GM19193 (cell line): Measurements from ENCODE around the gene STK39.

ENCODE experiments used
- POLR2A ChIP-seq: IDR thresholded peaks from 4 replicates; pipeline ENCODE4 v1.6.1; 2011; ENCODE audit not compliant: insufficient read depth, insufficient read length; ENCODE audit errors: extremely low read depth

The STK39 gene

GRCh38 chr2:168127371-168127770 lies 120.0 kb downstream of the STK39 start:
- TF ChIP-seq POLR2A: no peak

- TF ChIP-seq POLR2A: no peak
These were observed 126.7 kb downstream of the STK39 start for GRCh38 chr2:168120730-168121129.

- no peak for TF ChIP-seq POLR2A
These were observed 127.1 kb downstream of the STK39 start for GRCh38 chr2:168120310-168120709.

GRCh38 chr2:168119515-168120141 lies 127.8 kb downstream of the STK39 start:
- TF ChIP-seq POLR2A: no peak

GRCh38 chr2:168118733-168119514 lies 128.5 kb downstream of the STK39 start:
- no peak for TF ChIP-seq POLR2A

GRCh38 chr2:168116448-168116847 lies 130.9 kb downstream of the STK39 start:
- no peak for TF ChIP-seq POLR2A

- no peak for TF ChIP-seq POLR2A
These were observed 132.8 kb downstream of the STK39 start for GRCh38 chr2:168114619-168115018.

GRCh38 chr2:168114040-168114439 lies 133.4 kb downstream of the STK39 start:
- TF ChIP-seq POLR2A: no peak

GRCh38 chr2:168107322-168107721 lies 140.1 kb downstream of the STK39 start:
- TF ChIP-seq POLR2A: no peak

GRCh38 chr2:168105127-168105683 lies 142.2 kb downstream of the STK39 start:
- no peak for TF ChIP-seq POLR2A

GRCh38 chr2:168097431-168097830 lies 150.0 kb downstream of the STK39 start:
- TF ChIP-seq POLR2A: no peak

GRCh38 chr2:168096158-168096557 lies 151.2 kb downstream of the STK39 start:
- TF ChIP-seq POLR2A: no peak

- TF ChIP-seq POLR2A: no peak
These were observed 155.4 kb downstream of the STK39 start for GRCh38 chr2:168091986-168092385.

GRCh38 chr2:168090366-168091135 lies 156.8 kb downstream of the STK39 start:
- TF ChIP-seq POLR2A: no peak

GRCh38 chr2:168089200-168089599 lies 158.2 kb downstream of the STK39 start:
- TF ChIP-seq POLR2A: no peak
